ENCODE measurements around the gene ABHD16A.
A peak's percentile ranks its signal among the peaks of the same experiment; 100 is the strongest.

Gene ABHD16A

GRCh38 chr6:31658158-31658688, 44.9 kb downstream of the ABHD16A start:
- Histone ChIP-seq H3K9me3 (ENCODE audit: control insufficient read depth in 5 of 5, low read length in 5 of 5) (no peaks in the 10 kb centered on the region), H3K36me3 (ENCODE audit: control insufficient read depth in 5 of 5, insufficient read depth in 5 of 5, low read length in 5 of 5) (peaks cover 0 to 46% (median 24%) of the 10 kb centered on the region in 5 donors), H3K4me3 (ENCODE audit: low read depth in 1 of 5, low read length in 5 of 5) (no peak overlapping the region), H3K4me1 (ENCODE audit: control insufficient read depth in 5 of 5, insufficient read depth in 5 of 5, low read length in 5 of 5) (peaks cover 12 to 56% (median 49%) of the 10 kb centered on the region in 5 donors), H3K27ac (ENCODE audit: low read depth, low read length) (no peak overlapping the region), H3K9ac (ENCODE audit: low read length in 5 of 5) (peak overlapping the region in 4 of 5 donors; percentile 4 to 61 (median 42)), H3K27me3 (ENCODE audit: control insufficient read depth in 5 of 5, insufficient read depth in 4 of 5, low read length in 5 of 5) (no peaks in the 10 kb centered on the region)

GRCh38 chr6:31657406-31658157, 45.5 kb downstream of the ABHD16A start:
- Histone ChIP-seq H3K27ac (ENCODE audit: low read depth, low read length) (no peak overlapping the region), H3K27me3 (ENCODE audit: control insufficient read depth in 5 of 5, insufficient read depth in 4 of 5, low read length in 5 of 5) (no peaks in the 10 kb centered on the region), H3K4me1 (ENCODE audit: control insufficient read depth in 5 of 5, insufficient read depth in 5 of 5, low read length in 5 of 5) (peaks cover 12 to 58% (median 44%) of the 10 kb centered on the region in 5 donors), H3K36me3 (ENCODE audit: control insufficient read depth in 5 of 5, insufficient read depth in 5 of 5, low read length in 5 of 5) (peaks cover 0 to 45% (median 23%) of the 10 kb centered on the region in 5 donors), H3K9me3 (ENCODE audit: control insufficient read depth in 5 of 5, low read length in 5 of 5) (no peaks in the 10 kb centered on the region), H3K9ac (ENCODE audit: low read length in 5 of 5) (peak overlapping the region in 3 of 5 donors; percentile 4 to 44 (median 6)), H3K4me3 (ENCODE audit: low read depth in 1 of 5, low read length in 5 of 5) (no peak overlapping the region)

- no peak within 1 kb of the TSS for H3K4me3 ChIP-seq (ENCODE audit: low read depth in 1 of 5, low read length in 5 of 5)
- peaks cover 0 to 39% (median 16%) of the 10 kb centered on the region in 5 donors for H3K36me3 ChIP-seq (ENCODE audit: control insufficient read depth in 5 of 5, insufficient read depth in 5 of 5, low read length in 5 of 5)
- no peak within 1 kb of the TSS for H3K27ac ChIP-seq (ENCODE audit: low read depth, low read length)
- no peak within 1 kb of the TSS for H3K9ac ChIP-seq (ENCODE audit: low read length in 5 of 5)
- H3K27me3 ChIP-seq (ENCODE audit: control insufficient read depth in 5 of 5, insufficient read depth in 4 of 5, low read length in 5 of 5) = no peaks in the 10 kb centered on the region
- H3K4me1 ChIP-seq (ENCODE audit: control insufficient read depth in 5 of 5, insufficient read depth in 5 of 5, low read length in 5 of 5) = peaks cover 10 to 59% (median 49%) of the 10 kb centered on the region in 5 donors
- H3K9me3 ChIP-seq (ENCODE audit: control insufficient read depth in 5 of 5, low read length in 5 of 5) = no peaks in the 10 kb centered on the region
These were observed 47.5 kb downstream of the ABHD16A start, which contains the start of gene APOM for GRCh38 chr6:31655349-31656237. Gene APOM (plus strand): TSS chr6:31655894. CDS start chr6:31655967, 73 bp downstream.

GRCh38 chr6:31654574-31655348, 48.4 kb downstream of the ABHD16A start:
- H3K36me3 ChIP-seq (ENCODE audit: control insufficient read depth in 5 of 5, insufficient read depth in 5 of 5, low read length in 5 of 5) = peaks cover 0 to 39% (median 16%) of the 10 kb centered on the region in 5 donors
- H3K9ac ChIP-seq (ENCODE audit: low read length in 5 of 5) = no peak overlapping the region
- no peak overlapping the region for H3K4me3 ChIP-seq (ENCODE audit: low read depth in 1 of 5, low read length in 5 of 5)
- H3K27ac ChIP-seq (ENCODE audit: low read depth, low read length) = no peak overlapping the region
- H3K9me3 ChIP-seq (ENCODE audit: control insufficient read depth in 5 of 5, low read length in 5 of 5) = no peaks in the 10 kb centered on the region
- H3K27me3 ChIP-seq (ENCODE audit: control insufficient read depth in 5 of 5, insufficient read depth in 4 of 5, low read length in 5 of 5) = no peaks in the 10 kb centered on the region
- peaks cover 7 to 52% (median 43%) of the 10 kb centered on the region in 5 donors for H3K4me1 ChIP-seq (ENCODE audit: control insufficient read depth in 5 of 5, insufficient read depth in 5 of 5, low read length in 5 of 5)

GRCh38 chr6:31652925-31653724, 50.0 kb downstream of the ABHD16A start:
- H3K4me1 ChIP-seq (ENCODE audit: control insufficient read depth in 5 of 5, insufficient read depth in 5 of 5, low read length in 5 of 5) = peaks cover 0 to 35% (median 27%) of the 10 kb centered on the region in 5 donors
- peaks cover 0 to 51% (median 30%) of the 10 kb centered on the region in 5 donors for H3K36me3 ChIP-seq (ENCODE audit: control insufficient read depth in 5 of 5, insufficient read depth in 5 of 5, low read length in 5 of 5)
- H3K27me3 ChIP-seq (ENCODE audit: control insufficient read depth in 5 of 5, insufficient read depth in 4 of 5, low read length in 5 of 5) = no peaks in the 10 kb centered on the region
- H3K27ac ChIP-seq (ENCODE audit: low read depth, low read length) = peak overlapping the region; percentile 98
- H3K9ac ChIP-seq (ENCODE audit: low read length in 5 of 5) = peak overlapping the region; percentile 12 to 96 (median 93)
- no peaks in the 10 kb centered on the region for H3K9me3 ChIP-seq (ENCODE audit: control insufficient read depth in 5 of 5, low read length in 5 of 5)
- peak overlapping the region; percentile 85 to 92 (median 89) for H3K4me3 ChIP-seq (ENCODE audit: low read depth in 1 of 5, low read length in 5 of 5)

- Histone ChIP-seq H3K9me3 (ENCODE audit: control insufficient read depth in 5 of 5, low read length in 5 of 5) (no peaks in the 10 kb centered on the region), H3K4me3 (ENCODE audit: low read depth in 1 of 5, low read length in 5 of 5) (peak overlapping the region; percentile 85 to 94 (median 91)), H3K9ac (ENCODE audit: low read length in 5 of 5) (peak overlapping the region; percentile 12 to 96 (median 93)), H3K27ac (ENCODE audit: low read depth, low read length) (peak overlapping the region; percentile 98), H3K27me3 (ENCODE audit: control insufficient read depth in 5 of 5, insufficient read depth in 4 of 5, low read length in 5 of 5) (no peaks in the 10 kb centered on the region), H3K4me1 (ENCODE audit: control insufficient read depth in 5 of 5, insufficient read depth in 5 of 5, low read length in 5 of 5) (peaks cover 0 to 30% (median 20%) of the 10 kb centered on the region in 5 donors), H3K36me3 (ENCODE audit: control insufficient read depth in 5 of 5, insufficient read depth in 5 of 5, low read length in 5 of 5) (peaks cover 0 to 53% (median 35%) of the 10 kb centered on the region in 5 donors)
These were observed 51.4 kb downstream of the ABHD16A start for GRCh38 chr6:31651602-31652191.

- Histone ChIP-seq H3K27ac (ENCODE audit: low read depth, low read length) (no peak overlapping the region), H3K9ac (ENCODE audit: low read length in 5 of 5) (no peak overlapping the region), H3K4me3 (ENCODE audit: low read depth in 1 of 5, low read length in 5 of 5) (no peak overlapping the region), H3K27me3 (ENCODE audit: control insufficient read depth in 5 of 5, insufficient read depth in 4 of 5, low read length in 5 of 5) (no peaks in the 10 kb centered on the region), H3K4me1 (ENCODE audit: control insufficient read depth in 5 of 5, insufficient read depth in 5 of 5, low read length in 5 of 5) (no peaks in the 10 kb centered on the region), H3K36me3 (ENCODE audit: control insufficient read depth in 5 of 5, insufficient read depth in 5 of 5, low read length in 5 of 5) (peaks cover 6 to 91% (median 87%) of the 10 kb centered on the region in 5 donors), H3K9me3 (ENCODE audit: control insufficient read depth in 5 of 5, low read length in 5 of 5) (no peaks in the 10 kb centered on the region)
These were observed 57.8 kb downstream of the ABHD16A start for GRCh38 chr6:31645325-31645724.

GRCh38 chr6:31643818-31644454, 59.2 kb downstream of the ABHD16A start:
- Histone ChIP-seq H3K27me3 (ENCODE audit: control insufficient read depth in 5 of 5, insufficient read depth in 4 of 5, low read length in 5 of 5) (no peaks in the 10 kb centered on the region), H3K9ac (ENCODE audit: low read length in 5 of 5) (no peak overlapping the region), H3K36me3 (ENCODE audit: control insufficient read depth in 5 of 5, insufficient read depth in 5 of 5, low read length in 5 of 5) (peaks cover 11 to 97% (median 93%) of the 10 kb centered on the region in 5 donors), H3K27ac (ENCODE audit: low read depth, low read length) (no peak overlapping the region), H3K4me1 (ENCODE audit: control insufficient read depth in 5 of 5, insufficient read depth in 5 of 5, low read length in 5 of 5) (no peaks in the 10 kb centered on the region), H3K4me3 (ENCODE audit: low read depth in 1 of 5, low read length in 5 of 5) (no peak overlapping the region), H3K9me3 (ENCODE audit: control insufficient read depth in 5 of 5, low read length in 5 of 5) (no peaks in the 10 kb centered on the region)
